Caco-2 (cell line): ENCODE measurements around the gene ARNT2. TPM values are rescaled to one million over a fixed set of nuclear protein-coding genes. Genes with fewer than 3 reads are reported as not detected.

Experiments used
- BruUV-seq: library from RNA; stranded (reverse); fragments of 400-500 nt; replicated peaks from 2 replicates; lab custom pipeline; 2021; lab: Mats Ljungman, UMichigan
- CTCF ChIA-PET: fragments of 300-600 bp; sonication (Branson Sonifier 250); formaldehyde crosslinking; loops from one replicate; lab custom pipeline; 2022; ENCODE audit warnings: antibody characterized with exemption; lab: Charles Lee
- POLR2A ChIA-PET: fragments of 300-600 bp; sonication (Branson Sonifier 250); formaldehyde crosslinking; loops from one replicate; lab custom pipeline; 2022; ENCODE audit warnings: antibody characterized with exemption; lab: Charles Lee
- DNase-seq, 2 experiments: peaks; one replicate each; pipeline versions ENCODE4 v3.0.0 to v3.0.0-alpha.2; 2020 to 2022
- H3K27me3 ChIP-seq: replicated peaks from 2 replicates; pipeline ENCODE4 v1.6.0; 2011; ENCODE audit warnings: low read length; ENCODE audit not compliant: control insufficient read depth, insufficient read depth
- H3K36me3 ChIP-seq: 2 replicates; pipeline ENCODE4 v1.5.1; 2011; ENCODE audit warnings: low read length; ENCODE audit not compliant: control insufficient read depth, insufficient read depth
- H3K4me1 ChIP-seq: fragments of 250-450 bp; sonication (Bioruptor Pico); 2 replicates; pipeline ENCODE4 v1.5.1; 2020; ENCODE audit warnings: mild to moderate bottlenecking
- H3K4me3 ChIP-seq: 2 replicates; pipeline ENCODE4 v1.5.1; 2011; ENCODE audit warnings: low read depth, mild to moderate bottlenecking, control low read depth, low read length
- H3K9me3 ChIP-seq: fragments of 250-450 bp; sonication (Bioruptor Pico); 2 replicates; pipeline ENCODE4 v1.5.1; 2020; ENCODE audit warnings: mild to moderate bottlenecking, moderate library complexity
- H3K27ac Mint-ChIP-seq: one replicate; pipeline ENCODE4 v1.8.0; 2022; ENCODE audit warnings: mixed read lengths; ENCODE audit not compliant: unreplicated experiment
- H3K27me3 Mint-ChIP-seq: one replicate; pipeline ENCODE4 v1.8.0; 2022; ENCODE audit warnings: mixed read lengths; ENCODE audit not compliant: insufficient read depth, unreplicated experiment
- H3K36me3 Mint-ChIP-seq: one replicate; pipeline ENCODE4 v1.8.0; 2022; ENCODE audit warnings: mild to moderate bottlenecking, mixed read lengths; ENCODE audit not compliant: insufficient read depth, unreplicated experiment
- H3K4me1 Mint-ChIP-seq: one replicate; pipeline ENCODE4 v1.8.0; 2022; ENCODE audit warnings: low read depth, mixed read lengths; ENCODE audit not compliant: unreplicated experiment
- H3K4me3 Mint-ChIP-seq: one replicate; pipeline ENCODE4 v1.8.0; 2022; ENCODE audit warnings: mild to moderate bottlenecking, moderate library complexity, mixed read lengths; ENCODE audit not compliant: unreplicated experiment
- H3K9me3 Mint-ChIP-seq: one replicate; pipeline ENCODE4 v1.8.0; 2022; ENCODE audit warnings: mixed read lengths; ENCODE audit not compliant: unreplicated experiment
- intact Hi-C: fragments of 100-400 bp; cut with micrococcal nuclease; formaldehyde crosslinking; loops from one replicate; pipeline ENCODE4 v1.10.0; 2022; ENCODE audit not compliant: unreplicated experiment
- total RNA-seq: library from RNA; stranded (reverse); gene quantifications from 2 replicates; pipeline ENCODE4 v1.2.3, GENCODE V29; 2022
- TF ChIP-seq, protein P1 (sequence below), 2 experiments: fragments of 200-600 bp in 1 of 2; IDR thresholded peaks; 1 replicate in 1 of 2; 2 replicates in 1 of 2; pipeline versions ENCODE4 v1.5.1 to v1.8.0; 2011 to 2022; ENCODE audit warnings: antibody characterized with exemption in 1 of 2, control low read depth in 1 of 2, inconsistent platforms in 1 of 2, low read depth in 1 of 2, low read length in 1 of 2, mild to moderate bottlenecking in 1 of 2, moderate library complexity in 1 of 2; ENCODE audit not compliant: insufficient read depth in 1 of 2, severe bottlenecking in 1 of 2, unreplicated experiment in 1 of 2

The ARNT2 gene
- total RNA-seq, 1 experiment from 2014 or later = 0.23 TPM

GRCh38 chr15:80574590-80574989, 170.4 kb downstream of the ARNT2 start:
- Histone ChIP-seq H3K27me3 (no peaks in the 10 kb centered on the region), H3K9me3 (no peaks in the 10 kb centered on the region), H3K4me1 (no peaks in the 10 kb centered on the region), H3K36me3 (no peaks in the 10 kb centered on the region), H3K4me3 (no peak overlapping the region)
- Mint-ChIP-seq H3K27me3 (no peaks in the 10 kb centered on the region), H3K4me3 (no peak overlapping the region), H3K36me3 (no peaks in the 10 kb centered on the region), H3K4me1 (no peaks in the 10 kb centered on the region), H3K9me3 (no peaks in the 10 kb centered on the region), H3K27ac (no peak overlapping the region)
- CTCF ChIA-PET = no interaction called here
- TF ChIP-seq, protein P1, sequence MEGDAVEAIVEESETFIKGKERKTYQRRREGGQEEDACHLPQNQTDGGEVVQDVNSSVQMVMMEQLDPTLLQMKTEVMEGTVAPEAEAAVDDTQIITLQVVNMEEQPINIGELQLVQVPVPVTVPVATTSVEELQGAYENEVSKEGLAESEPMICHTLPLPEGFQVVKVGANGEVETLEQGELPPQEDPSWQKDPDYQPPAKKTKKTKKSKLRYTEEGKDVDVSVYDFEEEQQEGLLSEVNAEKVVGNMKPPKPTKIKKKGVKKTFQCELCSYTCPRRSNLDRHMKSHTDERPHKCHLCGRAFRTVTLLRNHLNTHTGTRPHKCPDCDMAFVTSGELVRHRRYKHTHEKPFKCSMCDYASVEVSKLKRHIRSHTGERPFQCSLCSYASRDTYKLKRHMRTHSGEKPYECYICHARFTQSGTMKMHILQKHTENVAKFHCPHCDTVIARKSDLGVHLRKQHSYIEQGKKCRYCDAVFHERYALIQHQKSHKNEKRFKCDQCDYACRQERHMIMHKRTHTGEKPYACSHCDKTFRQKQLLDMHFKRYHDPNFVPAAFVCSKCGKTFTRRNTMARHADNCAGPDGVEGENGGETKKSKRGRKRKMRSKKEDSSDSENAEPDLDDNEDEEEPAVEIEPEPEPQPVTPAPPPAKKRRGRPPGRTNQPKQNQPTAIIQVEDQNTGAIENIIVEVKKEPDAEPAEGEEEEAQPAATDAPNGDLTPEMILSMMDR (IDR thresholded peaks at IDR 0.05; ENCODE audit: insufficient read depth in 1 of 2, low read depth in 1 of 2, low read length in 1 of 2, severe bottlenecking in 1 of 2, unreplicated experiment in 1 of 2) = no peak
- intact Hi-C loops = no loop called here
- POLR2A ChIA-PET = no interaction called here
- no TSS peak for BruUV-seq
- no peak for DNase-seq

DNA sequence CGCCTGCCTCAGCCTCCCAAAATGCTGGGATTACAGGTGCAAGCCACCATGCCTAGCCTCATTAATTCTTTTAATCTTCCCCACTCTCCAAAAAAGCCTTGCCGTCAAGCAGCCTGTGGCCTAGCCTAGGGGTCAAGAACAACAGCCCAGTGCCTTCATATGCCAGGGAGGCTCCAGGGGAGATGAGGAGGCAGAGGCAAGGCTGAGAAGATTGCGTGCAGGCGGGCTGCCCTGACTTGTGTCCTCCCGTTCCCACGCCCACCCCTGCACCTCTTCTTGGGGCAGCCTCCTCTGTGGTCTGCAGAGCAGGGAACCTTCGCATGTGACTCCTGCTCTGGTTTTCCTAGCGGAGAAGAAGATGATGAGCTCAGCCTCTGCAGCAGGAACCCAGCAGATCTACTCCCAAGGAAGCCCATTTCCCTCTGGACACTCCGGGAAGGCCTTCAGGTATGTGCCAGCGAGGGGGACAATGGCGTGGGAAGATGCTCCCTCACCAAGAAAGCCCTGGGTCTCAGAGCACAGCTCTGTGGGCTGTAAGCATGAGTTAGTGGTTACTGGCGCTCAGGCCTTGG, 172.4 kb downstream of the ARNT2 start:
- BruUV-seq = no TSS peak
- H3K4me3 ChIP-seq = no peak overlapping the region
- ChIA-PET POLR2A (no interaction called here), CTCF (no interaction called here)
- H3K27me3 Mint-ChIP-seq = no peaks in the 10 kb centered on the region
- intact Hi-C loops = no loop called here
- no peak overlapping the region for H3K27ac Mint-ChIP-seq
- no peaks in the 10 kb centered on the region for H3K9me3 Mint-ChIP-seq
- H3K36me3 Mint-ChIP-seq = no peaks in the 10 kb centered on the region
- H3K4me3 Mint-ChIP-seq = no peak overlapping the region
- no peaks in the 10 kb centered on the region for H3K27me3 ChIP-seq
- no peaks in the 10 kb centered on the region for H3K4me1 ChIP-seq
- no peak for DNase-seq
- no peaks in the 10 kb centered on the region for H3K9me3 ChIP-seq
- TF ChIP-seq, protein P1 (IDR thresholded peaks at IDR 0.05; ENCODE audit: insufficient read depth in 1 of 2, low read depth in 1 of 2, low read length in 1 of 2, severe bottlenecking in 1 of 2, unreplicated experiment in 1 of 2) = no peak
- H3K36me3 ChIP-seq = no peaks in the 10 kb centered on the region
- H3K4me1 Mint-ChIP-seq = no peaks in the 10 kb centered on the region

- no peaks in the 10 kb centered on the region for H3K27me3 ChIP-seq
- no peaks in the 10 kb centered on the region for H3K4me1 Mint-ChIP-seq
- ChIA-PET CTCF (interaction anchor here (0.6 kb wide), 1 partner anchor 398 kb away, joined by 4 read pairs; no protein-coding TSS in a partner anchor), POLR2A (no interaction called here)
- TF ChIP-seq, protein P1 (IDR thresholded peaks at IDR 0.05; ENCODE audit: insufficient read depth in 1 of 2, low read depth in 1 of 2, low read length in 1 of 2, severe bottlenecking in 1 of 2, unreplicated experiment in 1 of 2) = no peak
- H3K9me3 ChIP-seq = no peaks in the 10 kb centered on the region
- no peaks in the 10 kb centered on the region for H3K4me1 ChIP-seq
- no peaks in the 10 kb centered on the region for H3K27me3 Mint-ChIP-seq
- no peak for DNase-seq
- no peaks in the 10 kb centered on the region for H3K36me3 Mint-ChIP-seq
- H3K9me3 Mint-ChIP-seq = no peaks in the 10 kb centered on the region
- intact Hi-C loops = no loop called here
- no peak overlapping the region for H3K27ac Mint-ChIP-seq
- no peaks in the 10 kb centered on the region for H3K36me3 ChIP-seq
- H3K4me3 ChIP-seq = no peak overlapping the region
- H3K4me3 Mint-ChIP-seq = no peak overlapping the region
- BruUV-seq = no TSS peak
Observed at GRCh38 chr15:80577552-80578205, 173.5 kb downstream of the ARNT2 start.
